Liver (tissue), 9 donors: ENCODE data around the gene COPS4. TPM values are rescaled to one million over a fixed set of nuclear protein-coding genes. Genes with fewer than 3 reads are reported as not detected.

Experiments
- DNase-seq: peaks from one replicate; pipeline ENCODE4 v3.0.0-alpha.2; 2017; ENCODE audit warnings: low spot score
- H3K27ac ChIP-seq, 2 donors: one replicate each; pipeline ENCODE4 v1.7.0; 2013; ENCODE audit warnings: inconsistent platforms in 2 of 2, low read length in 2 of 2, control low read depth in 1 of 2, low read depth in 1 of 2, mild to moderate bottlenecking in 1 of 2
- H3K27me3 ChIP-seq, 4 donors: one replicate each; pipeline versions ENCODE4 v1.6.1 to v1.7.0; 2013; ENCODE audit warnings: low read length in 3 of 4, inconsistent platforms in 1 of 4, mild to moderate bottlenecking in 1 of 4, moderate library complexity in 1 of 4; ENCODE audit not compliant: control insufficient read depth in 4 of 4, insufficient read depth in 4 of 4
- H3K36me3 ChIP-seq, 4 donors: one replicate each; pipeline versions ENCODE4 v1.6.1 to v1.7.0; 2013; ENCODE audit warnings: low read length in 3 of 4, mild to moderate bottlenecking in 3 of 4, low read depth in 1 of 4, moderate library complexity in 1 of 4; ENCODE audit not compliant: control insufficient read depth in 4 of 4, insufficient read depth in 3 of 4
- H3K4me1 ChIP-seq, 4 donors: one replicate each; pipeline versions ENCODE4 v1.6.1 to v1.7.0; 2013; ENCODE audit warnings: low read length in 3 of 4, mild to moderate bottlenecking in 3 of 4, moderate library complexity in 1 of 4; ENCODE audit not compliant: control insufficient read depth in 4 of 4, insufficient read depth in 4 of 4
- H3K4me3 ChIP-seq, 3 donors: one replicate each; pipeline versions ENCODE4 v1.6.1 to v1.7.0; 2013; ENCODE audit warnings: low read length in 3 of 3, control low read depth in 1 of 3, low read depth in 1 of 3, mild to moderate bottlenecking in 1 of 3
- H3K9ac ChIP-seq, 2 donors: one replicate each; pipeline ENCODE4 v1.7.0; 2013; ENCODE audit warnings: low read length in 2 of 2, mild to moderate bottlenecking in 2 of 2, moderate library complexity in 2 of 2, control low read depth in 1 of 2, low read depth in 1 of 2
- H3K9me3 ChIP-seq, 4 donors: one replicate each; pipeline versions ENCODE4 v1.6.1 to v1.7.0; 2013; ENCODE audit warnings: low read length in 3 of 4; ENCODE audit not compliant: control insufficient read depth in 4 of 4
- EGR1 ChIP-seq, 2 donors: IDR thresholded peaks; 2 replicates each; pipeline ENCODE4 v1.6.1; 2016 to 2018; ENCODE audit warnings: antibody characterized with exemption in 2 of 2, low read depth in 2 of 2
- FOXA1 ChIP-seq: IDR thresholded peaks from 2 replicates; pipeline ENCODE4 v1.6.1; 2016; ENCODE audit warnings: antibody characterized with exemption
- FOXA2 ChIP-seq: IDR thresholded peaks from 2 replicates; pipeline ENCODE4 v1.6.1; 2016; ENCODE audit warnings: antibody characterized with exemption
- GABPA ChIP-seq, 2 donors: IDR thresholded peaks in 1 of 2; conservative IDR thresholded peaks in 1 of 2; 2 replicates each; pipeline ENCODE4 v1.6.1; 2016; ENCODE audit warnings: antibody characterized with exemption in 2 of 2, mild to moderate bottlenecking in 1 of 2, moderate library complexity in 1 of 2
- HNF4A ChIP-seq, 2 donors: conservative IDR thresholded peaks; 2 replicates each; pipeline ENCODE4 v1.6.1; 2016; ENCODE audit warnings: antibody characterized with exemption in 2 of 2, mild to moderate bottlenecking in 2 of 2
- HNF4G ChIP-seq: IDR thresholded peaks from 2 replicates; pipeline ENCODE4 v1.6.1; 2016; ENCODE audit warnings: antibody characterized with exemption
- JUND ChIP-seq, 2 donors: IDR thresholded peaks; 2 replicates each; pipeline ENCODE4 v1.6.1; 2016; ENCODE audit warnings: antibody characterized with exemption in 2 of 2
- NR2F2 ChIP-seq: IDR thresholded peaks from 2 replicates; pipeline ENCODE4 v1.6.1; 2016; ENCODE audit warnings: antibody characterized with exemption
- RAD21 ChIP-seq, 2 donors: IDR thresholded peaks; 2 replicates each; pipeline ENCODE4 v1.6.1; 2016; ENCODE audit warnings: antibody characterized with exemption in 2 of 2, mild to moderate bottlenecking in 2 of 2
- RXRA ChIP-seq, 2 donors: IDR thresholded peaks; 2 replicates each; pipeline ENCODE4 v1.6.1; 2017 to 2018; ENCODE audit warnings: antibody characterized with exemption in 2 of 2, mild to moderate bottlenecking in 1 of 2
- SP1 ChIP-seq: IDR thresholded peaks from 2 replicates; pipeline ENCODE4 v1.6.1; 2018; ENCODE audit warnings: antibody characterized with exemption, mild to moderate bottlenecking
- TAF1 ChIP-seq: conservative IDR thresholded peaks from 2 replicates; pipeline ENCODE4 v1.6.1; 2016; ENCODE audit warnings: antibody characterized with exemption, mild to moderate bottlenecking
- YY1 ChIP-seq: IDR thresholded peaks from 2 replicates; pipeline ENCODE4 v1.6.1; 2016; ENCODE audit warnings: antibody characterized with exemption, mild to moderate bottlenecking
- WGBS: extraction: QIAGEN DNeasy Blood & Tissue Kit; methylation state at CpG from one replicate; pipeline ENCODE4 v1.1.7; 2013; 5-methylcytosine and 5-hydroxymethylcytosine counted together
- polyA plus RNA-seq, 2 donors: library from polyadenylated mRNA; stranded (reverse) in 1 of 2; unstranded in 1 of 2; fragments of 200-250 nt in 1 of 2; fragments of >200 nt in 1 of 2; fragmentation: Nextera tagmentation in 1 of 2; extraction: Ambion mirVana in 1 of 2; gene quantifications; one replicate each; pipeline versions ENCODE4 v1.2.1 to v1.2.3, GENCODE V29; 2013 to 2015
- total RNA-seq, 2 donors: library from RNA; depleted of rRNA; stranded (reverse); fragments of >200 nt; gene quantifications; one replicate each; pipeline ENCODE4 v1.2.3, GENCODE V29; 2014
- TF ChIP-seq, protein P1 (sequence below): fragments of 150-350 bp; IDR thresholded peaks from 2 replicates; pipeline ENCODE4 v1.5.1; 2017; ENCODE audit warnings: improper control_type of control experiment, low read depth, low read length; ENCODE audit not compliant: missing input control
- TF ChIP-seq, protein P2 (sequence below): IDR thresholded peaks from 2 replicates; pipeline ENCODE4 v1.6.1; 2016; ENCODE audit warnings: antibody characterized with exemption
- TF ChIP-seq, protein P3 (sequence below): IDR thresholded peaks from 2 replicates; pipeline ENCODE4 v1.6.1; 2016; ENCODE audit warnings: antibody characterized with exemption
- TF ChIP-seq, protein P4 (sequence below): IDR thresholded peaks from 2 replicates; pipeline ENCODE4 v1.6.1; 2016; ENCODE audit warnings: antibody characterized with exemption
- TF ChIP-seq, protein P5 (sequence below): IDR thresholded peaks from 2 replicates; pipeline ENCODE4 v1.6.1; 2016; ENCODE audit warnings: antibody characterized with exemption, mild to moderate bottlenecking
- donor health status: healthy.
- donor health status: healthy.
- donor health status: healthy.
- donor health status: healthy.
- donor health status: healthy.

The COPS4 gene
- total and polyA plus RNA-seq, 4 donors = 15.3 to 46.3 (median 17.4) TPM

DNA sequence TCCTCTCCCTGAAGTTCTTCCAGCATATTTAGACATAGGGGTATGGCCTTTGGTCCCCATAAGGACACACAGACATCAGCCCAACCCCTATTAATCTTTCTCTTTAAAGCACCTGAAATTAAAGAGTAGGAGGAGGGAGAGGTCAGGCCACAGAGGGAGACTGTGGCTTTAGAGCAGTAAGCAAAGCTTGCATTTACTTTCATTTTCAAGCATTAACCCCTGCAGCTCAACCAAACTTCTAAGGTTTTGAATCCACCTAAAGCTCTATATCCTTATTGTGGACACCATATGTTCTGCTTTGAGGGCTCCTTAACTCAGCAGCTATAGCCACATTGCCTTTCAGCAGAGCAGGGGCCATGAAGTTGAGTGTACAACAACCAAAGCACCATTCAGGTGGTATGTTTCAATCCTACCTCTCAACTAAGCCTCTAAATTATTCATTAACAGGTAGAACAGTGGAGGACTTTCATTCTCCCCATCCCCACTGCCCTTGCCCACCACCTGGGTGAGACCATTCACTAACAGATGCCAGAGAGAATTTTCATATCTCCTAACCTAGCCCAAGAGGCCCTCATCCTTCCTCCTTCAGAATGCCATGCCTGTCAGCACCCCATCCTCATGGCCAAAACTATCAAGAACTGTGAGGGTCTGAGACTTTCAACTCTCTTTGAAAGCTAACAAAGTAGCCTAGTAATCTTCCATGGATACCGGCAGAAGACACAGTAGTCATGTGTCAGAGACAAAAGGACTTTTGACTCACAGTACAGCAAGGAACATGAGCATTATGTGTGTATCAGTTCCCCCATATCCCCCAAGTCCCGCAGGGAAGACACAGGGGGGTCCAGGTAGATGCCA is 45.2 kb upstream of the COPS4 start:
- DNase-seq = no peak
- Histone ChIP-seq H3K4me3 (no peak overlapping the region), H3K27ac (peak overlapping the region; percentile 21 to 31), H3K36me3 (no peaks in the 10 kb centered on the region), H3K27me3 (no peaks in the 10 kb centered on the region), H3K4me1 (peaks cover 0 to 9% (median 4%) of the 10 kb centered on the region in 4 donors), H3K9ac (no peak overlapping the region), H3K9me3 (no peaks in the 10 kb centered on the region)
- WGBS = 91% methylated on average over 2 of the region's 2 CpGs
- TF ChIP-seq GABPA (IDR thresholded peaks at IDR 0.05 in 1 of 2, conservative IDR thresholded peaks at IDR 0.05 in 1 of 2) = no peak
- TF ChIP-seq SP1 = no peak

DNA sequence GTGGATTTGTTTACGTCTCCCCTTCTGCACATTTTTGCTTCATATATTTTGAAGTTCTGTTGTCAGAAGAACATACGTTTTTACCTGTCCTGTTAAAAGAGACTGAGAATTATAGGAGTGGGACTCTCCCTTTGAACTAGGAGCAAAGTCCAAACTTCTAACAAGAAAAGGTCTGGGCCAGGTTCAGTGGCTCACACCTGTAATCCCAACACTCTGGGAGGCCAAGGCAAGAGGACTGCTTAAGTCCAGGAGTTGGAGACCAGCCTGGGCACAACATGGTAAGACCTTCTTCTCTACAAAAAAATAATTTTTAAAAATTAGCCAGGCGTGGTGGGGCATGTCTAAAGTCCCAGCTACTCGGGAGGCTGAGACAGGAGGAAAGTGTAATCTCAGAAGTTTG is 40.1 kb upstream of the COPS4 start:
- no peaks in the 10 kb centered on the region for H3K9me3 ChIP-seq
- no peak overlapping the region for H3K27ac ChIP-seq
- no peak overlapping the region for H3K4me3 ChIP-seq
- no peaks in the 10 kb centered on the region for H3K27me3 ChIP-seq
- H3K36me3 ChIP-seq = no peaks in the 10 kb centered on the region
- H3K4me1 ChIP-seq = peaks cover 0 to 4% (median 0%) of the 10 kb centered on the region in 4 donors
- TF ChIP-seq HNF4A (conservative IDR thresholded peaks at IDR 0.05) = peak; percentile 18 to 61
- TF ChIP-seq EGR1 (IDR thresholded peaks at IDR 0.05; ENCODE audit: low read depth in 2 of 2) = no peak
- no peak for DNase-seq
- WGBS = 72% methylated on average over 4 of the region's 4 CpGs
- H3K9ac ChIP-seq = no peak overlapping the region

DNA sequence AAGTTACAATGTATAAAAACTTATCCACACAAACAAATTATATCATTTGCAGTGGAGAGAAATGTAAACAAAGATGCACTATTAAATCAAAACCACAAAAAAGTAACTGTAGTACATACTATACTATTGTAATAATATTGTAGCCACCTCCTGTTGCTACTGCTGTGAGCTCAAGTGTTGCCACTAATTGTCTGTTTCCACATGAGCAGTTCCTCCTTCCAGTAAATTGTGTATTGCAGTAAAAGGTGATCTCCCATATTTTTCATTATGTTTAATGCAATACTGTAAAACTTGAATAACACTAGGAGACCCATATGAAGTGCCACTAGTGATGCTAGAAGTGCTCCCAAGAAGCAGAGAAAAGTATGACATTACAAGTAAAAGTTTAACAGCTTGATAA is 36.1 kb upstream of the COPS4 start:
- no peak overlapping the region for H3K4me3 ChIP-seq
- no peak overlapping the region for H3K27ac ChIP-seq
- H3K27me3 ChIP-seq = no peaks in the 10 kb centered on the region
- H3K4me1 ChIP-seq = no peaks in the 10 kb centered on the region
- no peaks in the 10 kb centered on the region for H3K9me3 ChIP-seq
- no peak for DNase-seq
- no peak overlapping the region for H3K9ac ChIP-seq
- no peaks in the 10 kb centered on the region for H3K36me3 ChIP-seq
- TF ChIP-seq, protein P1, sequence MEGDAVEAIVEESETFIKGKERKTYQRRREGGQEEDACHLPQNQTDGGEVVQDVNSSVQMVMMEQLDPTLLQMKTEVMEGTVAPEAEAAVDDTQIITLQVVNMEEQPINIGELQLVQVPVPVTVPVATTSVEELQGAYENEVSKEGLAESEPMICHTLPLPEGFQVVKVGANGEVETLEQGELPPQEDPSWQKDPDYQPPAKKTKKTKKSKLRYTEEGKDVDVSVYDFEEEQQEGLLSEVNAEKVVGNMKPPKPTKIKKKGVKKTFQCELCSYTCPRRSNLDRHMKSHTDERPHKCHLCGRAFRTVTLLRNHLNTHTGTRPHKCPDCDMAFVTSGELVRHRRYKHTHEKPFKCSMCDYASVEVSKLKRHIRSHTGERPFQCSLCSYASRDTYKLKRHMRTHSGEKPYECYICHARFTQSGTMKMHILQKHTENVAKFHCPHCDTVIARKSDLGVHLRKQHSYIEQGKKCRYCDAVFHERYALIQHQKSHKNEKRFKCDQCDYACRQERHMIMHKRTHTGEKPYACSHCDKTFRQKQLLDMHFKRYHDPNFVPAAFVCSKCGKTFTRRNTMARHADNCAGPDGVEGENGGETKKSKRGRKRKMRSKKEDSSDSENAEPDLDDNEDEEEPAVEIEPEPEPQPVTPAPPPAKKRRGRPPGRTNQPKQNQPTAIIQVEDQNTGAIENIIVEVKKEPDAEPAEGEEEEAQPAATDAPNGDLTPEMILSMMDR = no peak
- TF ChIP-seq, protein P2, sequence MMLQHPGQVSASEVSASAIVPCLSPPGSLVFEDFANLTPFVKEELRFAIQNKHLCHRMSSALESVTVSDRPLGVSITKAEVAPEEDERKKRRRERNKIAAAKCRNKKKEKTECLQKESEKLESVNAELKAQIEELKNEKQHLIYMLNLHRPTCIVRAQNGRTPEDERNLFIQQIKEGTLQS = no peak
- no peak for TF ChIP-seq GABPA (IDR thresholded peaks at IDR 0.05 in 1 of 2, conservative IDR thresholded peaks at IDR 0.05 in 1 of 2)
- no peak for TF ChIP-seq NR2F2
- no peak for TF ChIP-seq JUND (IDR thresholded peaks at IDR 0.05)
- TF ChIP-seq SP1 = no peak
- TF ChIP-seq TAF1 = no peak
- TF ChIP-seq YY1 = no peak
- TF ChIP-seq, protein P3, sequence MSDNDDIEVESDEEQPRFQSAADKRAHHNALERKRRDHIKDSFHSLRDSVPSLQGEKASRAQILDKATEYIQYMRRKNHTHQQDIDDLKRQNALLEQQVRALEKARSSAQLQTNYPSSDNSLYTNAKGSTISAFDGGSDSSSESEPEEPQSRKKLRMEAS = no peak
- TF ChIP-seq RAD21 (IDR thresholded peaks at IDR 0.05) = no peak
- TF ChIP-seq, protein P4, sequence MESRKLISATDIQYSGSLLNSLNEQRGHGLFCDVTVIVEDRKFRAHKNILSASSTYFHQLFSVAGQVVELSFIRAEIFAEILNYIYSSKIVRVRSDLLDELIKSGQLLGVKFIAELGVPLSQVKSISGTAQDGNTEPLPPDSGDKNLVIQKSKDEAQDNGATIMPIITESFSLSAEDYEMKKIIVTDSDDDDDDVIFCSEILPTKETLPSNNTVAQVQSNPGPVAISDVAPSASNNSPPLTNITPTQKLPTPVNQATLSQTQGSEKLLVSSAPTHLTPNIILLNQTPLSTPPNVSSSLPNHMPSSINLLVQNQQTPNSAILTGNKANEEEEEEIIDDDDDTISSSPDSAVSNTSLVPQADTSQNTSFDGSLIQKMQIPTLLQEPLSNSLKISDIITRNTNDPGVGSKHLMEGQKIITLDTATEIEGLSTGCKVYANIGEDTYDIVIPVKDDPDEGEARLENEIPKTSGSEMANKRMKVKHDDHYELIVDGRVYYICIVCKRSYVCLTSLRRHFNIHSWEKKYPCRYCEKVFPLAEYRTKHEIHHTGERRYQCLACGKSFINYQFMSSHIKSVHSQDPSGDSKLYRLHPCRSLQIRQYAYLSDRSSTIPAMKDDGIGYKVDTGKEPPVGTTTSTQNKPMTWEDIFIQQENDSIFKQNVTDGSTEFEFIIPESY = no peak
- no peak for TF ChIP-seq HNF4G
- TF ChIP-seq HNF4A (conservative IDR thresholded peaks at IDR 0.05) = no peak
- TF ChIP-seq, protein P5, sequence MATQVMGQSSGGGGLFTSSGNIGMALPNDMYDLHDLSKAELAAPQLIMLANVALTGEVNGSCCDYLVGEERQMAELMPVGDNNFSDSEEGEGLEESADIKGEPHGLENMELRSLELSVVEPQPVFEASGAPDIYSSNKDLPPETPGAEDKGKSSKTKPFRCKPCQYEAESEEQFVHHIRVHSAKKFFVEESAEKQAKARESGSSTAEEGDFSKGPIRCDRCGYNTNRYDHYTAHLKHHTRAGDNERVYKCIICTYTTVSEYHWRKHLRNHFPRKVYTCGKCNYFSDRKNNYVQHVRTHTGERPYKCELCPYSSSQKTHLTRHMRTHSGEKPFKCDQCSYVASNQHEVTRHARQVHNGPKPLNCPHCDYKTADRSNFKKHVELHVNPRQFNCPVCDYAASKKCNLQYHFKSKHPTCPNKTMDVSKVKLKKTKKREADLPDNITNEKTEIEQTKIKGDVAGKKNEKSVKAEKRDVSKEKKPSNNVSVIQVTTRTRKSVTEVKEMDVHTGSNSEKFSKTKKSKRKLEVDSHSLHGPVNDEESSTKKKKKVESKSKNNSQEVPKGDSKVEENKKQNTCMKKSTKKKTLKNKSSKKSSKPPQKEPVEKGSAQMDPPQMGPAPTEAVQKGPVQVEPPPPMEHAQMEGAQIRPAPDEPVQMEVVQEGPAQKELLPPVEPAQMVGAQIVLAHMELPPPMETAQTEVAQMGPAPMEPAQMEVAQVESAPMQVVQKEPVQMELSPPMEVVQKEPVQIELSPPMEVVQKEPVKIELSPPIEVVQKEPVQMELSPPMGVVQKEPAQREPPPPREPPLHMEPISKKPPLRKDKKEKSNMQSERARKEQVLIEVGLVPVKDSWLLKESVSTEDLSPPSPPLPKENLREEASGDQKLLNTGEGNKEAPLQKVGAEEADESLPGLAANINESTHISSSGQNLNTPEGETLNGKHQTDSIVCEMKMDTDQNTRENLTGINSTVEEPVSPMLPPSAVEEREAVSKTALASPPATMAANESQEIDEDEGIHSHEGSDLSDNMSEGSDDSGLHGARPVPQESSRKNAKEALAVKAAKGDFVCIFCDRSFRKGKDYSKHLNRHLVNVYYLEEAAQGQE = no peak
- TF ChIP-seq FOXA2 = no peak
- TF ChIP-seq EGR1 (IDR thresholded peaks at IDR 0.05; ENCODE audit: low read depth in 2 of 2) = no peak
- TF ChIP-seq FOXA1 = no peak
- TF ChIP-seq RXRA (IDR thresholded peaks at IDR 0.05) = no peak
